Tibial artery (tissue), 4 donors: ENCODE measurements around the gene CSF2.

ENCODE experiments used
- DNase-seq, 2 donors: peaks; one replicate each; pipeline ENCODE4 v3.0.0-alpha.2; 2019
- H3K27ac ChIP-seq, 2 donors: fragments of 200-600 bp; sonication (generic) in 1 of 2; 1 replicate in 1 of 2; 2 replicates in 1 of 2; pipeline ENCODE4 v1.5.1; 2018 to 2019; ENCODE audit warnings: mild to moderate bottlenecking in 1 of 2
- H3K27me3 ChIP-seq, 2 donors: fragments of 200-600 bp; sonication (generic) in 1 of 2; one replicate each; pipeline versions ENCODE4 v1.5.1 to v1.6.0; 2016 to 2019
- H3K36me3 ChIP-seq, 3 donors: fragments of 200-600 bp; sonication (generic) in 2 of 3; one replicate each; pipeline ENCODE4 v1.5.1; 2016 to 2019; ENCODE audit warnings: mild to moderate bottlenecking in 2 of 3
- H3K4me1 ChIP-seq, 4 donors: fragments of 200-600 bp; sonication (generic) in 2 of 4; 1 replicate in 3 of 4; 2 replicates in 1 of 4; pipeline ENCODE4 v1.5.1; 2016 to 2019
- H3K4me3 ChIP-seq, 2 donors: fragments of 200-600 bp; sonication (generic) in 1 of 2; 1 replicate in 1 of 2; 2 replicates in 1 of 2; pipeline ENCODE4 v1.5.1; 2018 to 2019; ENCODE audit warnings: mild to moderate bottlenecking in 2 of 2
- H3K9me3 ChIP-seq, 3 donors: fragments of 200-600 bp; sonication (generic) in 1 of 3; one replicate each; pipeline ENCODE4 v1.5.1; 2016 to 2019
- intact Hi-C: fragments of 100-400 bp; cut with DNase I; formaldehyde crosslinking; loops from one replicate; pipeline ENCODE4 v1.15.0; 2023; ENCODE audit warnings: low total_unique reads
- TF ChIP-seq, protein P1 (sequence below), 2 experiments: fragments of 200-600 bp in 1 of 2; fragments of 450-650 bp in 1 of 2; IDR thresholded peaks; one replicate each; pipeline ENCODE4 v1.5.1; 2017 to 2019; ENCODE audit warnings: antibody characterized with exemption in 2 of 2, mild to moderate bottlenecking in 1 of 2, moderate library complexity in 1 of 2

The CSF2 gene

DNA sequence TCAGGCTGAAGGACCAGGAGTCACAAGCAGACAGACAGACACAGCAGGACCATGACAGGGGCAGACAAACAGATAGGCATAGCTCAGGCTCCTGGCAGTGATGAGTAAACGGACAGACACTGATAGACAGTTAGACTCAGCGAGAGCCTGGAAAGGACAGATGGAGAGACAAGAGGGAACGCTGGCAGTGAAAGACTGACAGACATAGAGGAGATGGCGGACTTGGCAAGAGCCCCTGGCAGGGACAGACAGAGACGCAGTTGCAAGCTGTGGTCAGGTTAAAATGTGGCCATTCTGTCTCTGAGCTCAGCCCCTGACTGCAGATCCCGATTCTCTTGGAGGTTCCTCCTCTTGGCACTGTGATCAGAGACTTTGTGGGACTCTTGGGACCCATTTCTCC, 13.6 kb downstream of the CSF2 start:
- Histone ChIP-seq H3K27me3 (no peaks in the 10 kb centered on the region), H3K4me3 (no peak overlapping the region), H3K9me3 (no peaks in the 10 kb centered on the region), H3K36me3 (no peaks in the 10 kb centered on the region), H3K4me1 (peaks cover 0 to 26% (median 19%) of the 10 kb centered on the region in 4 donors), H3K27ac (no peak overlapping the region)
- DNase-seq: no peak
- intact Hi-C loops: no loop called here
- TF ChIP-seq, protein P1, sequence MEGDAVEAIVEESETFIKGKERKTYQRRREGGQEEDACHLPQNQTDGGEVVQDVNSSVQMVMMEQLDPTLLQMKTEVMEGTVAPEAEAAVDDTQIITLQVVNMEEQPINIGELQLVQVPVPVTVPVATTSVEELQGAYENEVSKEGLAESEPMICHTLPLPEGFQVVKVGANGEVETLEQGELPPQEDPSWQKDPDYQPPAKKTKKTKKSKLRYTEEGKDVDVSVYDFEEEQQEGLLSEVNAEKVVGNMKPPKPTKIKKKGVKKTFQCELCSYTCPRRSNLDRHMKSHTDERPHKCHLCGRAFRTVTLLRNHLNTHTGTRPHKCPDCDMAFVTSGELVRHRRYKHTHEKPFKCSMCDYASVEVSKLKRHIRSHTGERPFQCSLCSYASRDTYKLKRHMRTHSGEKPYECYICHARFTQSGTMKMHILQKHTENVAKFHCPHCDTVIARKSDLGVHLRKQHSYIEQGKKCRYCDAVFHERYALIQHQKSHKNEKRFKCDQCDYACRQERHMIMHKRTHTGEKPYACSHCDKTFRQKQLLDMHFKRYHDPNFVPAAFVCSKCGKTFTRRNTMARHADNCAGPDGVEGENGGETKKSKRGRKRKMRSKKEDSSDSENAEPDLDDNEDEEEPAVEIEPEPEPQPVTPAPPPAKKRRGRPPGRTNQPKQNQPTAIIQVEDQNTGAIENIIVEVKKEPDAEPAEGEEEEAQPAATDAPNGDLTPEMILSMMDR (IDR thresholded peaks at IDR 0.05): no peak

DNA sequence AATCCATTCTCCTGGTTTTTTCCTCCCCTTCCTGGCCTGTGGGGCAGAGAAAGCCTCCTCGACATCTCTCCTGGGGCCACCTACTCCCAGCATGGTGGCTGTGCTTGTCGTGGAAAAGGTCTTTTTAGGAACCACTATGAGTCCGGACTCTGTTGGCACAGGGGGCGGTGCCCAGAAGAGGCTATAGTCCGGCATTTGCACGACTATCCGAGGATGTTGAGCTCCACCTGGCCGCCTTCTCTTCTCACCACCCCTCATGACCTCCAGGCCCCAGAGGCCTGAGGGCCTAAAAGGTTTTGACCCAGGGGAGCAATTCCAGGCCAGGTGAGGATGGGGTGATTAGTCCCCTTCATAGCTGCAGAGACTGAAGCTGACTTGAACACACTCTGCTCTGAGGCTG, 14.1 kb downstream of the CSF2 start:
- peak in 1 of 2 donors; percentile 27 for DNase-seq
- Histone ChIP-seq H3K9me3 (no peaks in the 10 kb centered on the region), H3K4me3 (no peak overlapping the region), H3K27ac (no peak overlapping the region), H3K27me3 (no peaks in the 10 kb centered on the region), H3K36me3 (no peaks in the 10 kb centered on the region), H3K4me1 (peaks cover 0 to 26% (median 19%) of the 10 kb centered on the region in 4 donors)
- intact Hi-C loops: no loop called here
- TF ChIP-seq, protein P1 (IDR thresholded peaks at IDR 0.05): no peak

DNA sequence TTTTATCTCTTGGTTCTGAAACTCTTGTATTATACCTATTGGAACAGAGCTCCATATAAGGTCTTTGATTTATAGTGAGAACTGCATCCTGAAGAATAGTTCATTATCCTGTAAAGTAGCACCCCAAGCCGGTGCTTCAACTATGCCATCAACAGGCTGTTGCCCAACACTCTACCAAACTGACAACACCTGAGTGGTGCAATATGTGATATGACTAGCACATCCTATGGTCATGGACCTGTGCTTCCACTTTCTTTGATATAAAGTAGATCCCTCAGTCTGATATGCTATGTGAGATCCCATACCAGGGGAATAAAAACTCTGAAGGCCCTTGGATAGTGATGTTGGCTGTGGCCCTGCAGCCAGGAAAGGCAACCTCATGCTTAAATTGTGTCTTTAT, 15.8 kb downstream of the CSF2 start:
- TF ChIP-seq, protein P1 (IDR thresholded peaks at IDR 0.05): no peak

GRCh38 chr5:132090107-132090506, 16.5 kb downstream of the CSF2 start:
- Histone ChIP-seq H3K36me3 (no peaks in the 10 kb centered on the region), H3K4me1 (peaks cover 0 to 23% (median 18%) of the 10 kb centered on the region in 4 donors), H3K4me3 (no peak overlapping the region), H3K27me3 (no peaks in the 10 kb centered on the region), H3K9me3 (no peaks in the 10 kb centered on the region), H3K27ac (no peak overlapping the region)
- TF ChIP-seq, protein P1 (IDR thresholded peaks at IDR 0.05): no peak
- DNase-seq: no peak
- intact Hi-C loops: no loop called here

More for the DNA sequence above, 15.8 kb downstream of the CSF2 start:
- intact Hi-C loops: no loop called here
- peaks cover 0 to 26% (median 19%) of the 10 kb centered on the region in 4 donors for H3K4me1 ChIP-seq
- no peak overlapping the region for H3K27ac ChIP-seq
- no peaks in the 10 kb centered on the region for H3K27me3 ChIP-seq
- DNase-seq: peak in 1 of 2 donors; percentile 17
- H3K9me3 ChIP-seq: no peaks in the 10 kb centered on the region
- no peak overlapping the region for H3K4me3 ChIP-seq
- H3K36me3 ChIP-seq: no peaks in the 10 kb centered on the region

DNA sequence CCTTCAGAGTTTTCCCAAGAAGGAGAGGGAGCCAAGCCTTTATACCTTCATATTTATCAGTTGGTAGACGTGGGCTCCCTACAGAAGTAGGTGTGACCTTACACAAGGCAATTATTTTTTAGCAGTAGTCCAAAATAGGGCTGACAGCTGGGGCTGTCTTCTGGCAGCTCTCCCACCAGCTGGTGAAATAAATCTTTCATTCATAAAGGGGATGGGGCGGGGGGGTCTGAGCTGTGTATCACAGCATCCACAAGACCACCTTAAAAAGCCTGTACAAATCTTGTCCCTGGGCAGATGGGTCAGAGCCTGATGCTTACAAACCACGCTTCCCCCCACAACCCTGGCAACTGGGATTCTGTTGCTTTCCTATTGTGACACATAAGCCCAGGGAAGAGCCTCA, 19.7 kb downstream of the CSF2 start:
- Histone ChIP-seq H3K27ac (no peak overlapping the region), H3K27me3 (no peaks in the 10 kb centered on the region), H3K36me3 (no peaks in the 10 kb centered on the region), H3K9me3 (no peaks in the 10 kb centered on the region), H3K4me3 (no peak overlapping the region), H3K4me1 (no peaks in the 10 kb centered on the region)
- TF ChIP-seq, protein P1 (IDR thresholded peaks at IDR 0.05): no peak
- DNase-seq: peak in 1 of 2 donors; percentile 28
- intact Hi-C loops: no loop called here
